GM23248 (cell line): ENCODE results near the gene ZNF225.

ENCODE experiments used
- EZH2 ChIP-seq: fragments of 200-600 bp; sonication (generic); IDR thresholded peaks from 2 replicates; pipeline ENCODE4 v1.6.1; 2018; ENCODE audit warnings: antibody characterized with exemption, mild to moderate bottlenecking; ENCODE audit not compliant: insufficient read depth, poor library complexity, severe bottlenecking
- EZH2phosphoT487 ChIP-seq: fragments of 200-600 bp; sonication (generic); IDR thresholded peaks from 2 replicates; pipeline ENCODE4 v1.6.1; 2018; ENCODE audit warnings: antibody characterized with exemption, moderate library complexity, mild to moderate bottlenecking, low read depth; ENCODE audit not compliant: insufficient read depth

- TF ChIP-seq EZH2 = no peak
- no peak for TF ChIP-seq EZH2phosphoT487
Observed at GRCh38 chr19:44164673-44165512, 51.7 kb downstream of the ZNF225 start, which contains the start of gene ZNF226.
